ENCODE measurements around the gene COMMD1.
"Not testable (repeated sequence)": the region's sequence is repeated elsewhere in the genome, so short reads cannot be mapped to it uniquely, and the experiment has no call there.

Gene COMMD1

DNA sequence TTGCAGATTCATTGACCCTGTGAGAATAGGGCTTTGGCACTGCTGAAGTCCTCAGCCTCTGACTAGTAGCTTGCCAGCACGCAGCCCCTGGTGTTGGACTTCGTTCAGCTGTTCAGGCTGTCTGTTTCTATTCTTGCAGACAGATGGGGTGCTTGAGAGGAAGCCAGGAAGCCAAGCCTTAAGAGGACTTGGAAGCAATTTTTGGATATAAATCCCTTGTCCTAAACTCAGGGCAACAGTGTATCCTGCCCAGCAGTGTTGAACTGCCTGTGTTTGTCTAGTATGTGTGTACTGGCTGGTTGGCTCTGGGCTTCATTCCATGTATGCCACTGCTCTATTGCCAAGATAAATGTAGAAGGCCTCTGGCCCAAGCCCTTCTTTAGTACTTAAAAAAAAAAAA lies 108.6 kb downstream of the COMMD1 start:
- DNase-seq (ENCODE audit: low read depth in 2 of 2, low spot score in 1 of 2) = no peak

- no peak for DNase-seq (ENCODE audit: low read depth in 2 of 2, low spot score in 1 of 2)
Observed at GRCh38 chr2:62016957-62017356, 111.5 kb downstream of the COMMD1 start.

- no peak for DNase-seq (ENCODE audit: low read depth in 2 of 2, low spot score in 1 of 2)
Observed at GRCh38 chr2:62029910-62030309, 124.4 kb downstream of the COMMD1 start.

DNA sequence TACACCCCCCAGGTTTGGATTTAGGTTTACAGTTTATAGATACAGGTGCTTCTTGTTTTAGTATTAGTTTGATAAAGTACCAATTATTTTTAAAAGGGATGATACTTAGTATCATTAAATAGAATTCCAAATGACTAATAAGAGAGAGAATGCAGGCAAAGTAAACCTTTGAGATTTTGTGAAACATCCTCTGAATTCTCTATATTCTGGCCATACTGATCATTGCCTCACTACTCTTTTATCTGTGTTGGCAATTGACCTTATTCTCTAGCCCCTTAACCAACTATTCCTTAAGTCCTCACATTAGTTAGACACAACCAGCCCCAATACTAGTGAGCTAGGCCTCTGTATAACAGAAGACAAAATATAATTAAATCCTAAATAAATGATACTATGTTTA lies 125.4 kb downstream of the COMMD1 start:
- DNase-seq (ENCODE audit: low read depth in 2 of 2, low spot score in 1 of 2) = no peak

- DNase-seq (ENCODE audit: low read depth in 2 of 2, low spot score in 1 of 2) = no peak
Observed at GRCh38 chr2:62032096-62032495, 126.6 kb downstream of the COMMD1 start.

DNA sequence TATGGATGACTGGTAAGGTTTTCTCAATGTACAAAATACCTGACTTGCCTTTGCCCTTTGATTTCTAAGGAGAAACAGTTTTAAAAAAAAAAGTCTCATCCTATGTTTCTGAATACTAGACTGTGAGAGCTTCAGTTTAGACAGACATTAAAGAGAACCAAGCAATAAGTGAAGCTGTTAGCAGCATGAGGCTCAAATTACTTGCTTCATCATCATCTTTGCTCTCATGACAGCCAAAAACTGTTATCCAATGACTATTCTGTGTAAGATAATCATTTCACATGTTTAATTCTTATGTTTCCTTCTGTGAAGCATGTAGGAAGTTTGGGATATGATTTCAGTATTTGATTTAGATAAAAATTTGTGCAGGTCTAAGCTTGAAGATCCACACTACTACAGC lies 129.2 kb downstream of the COMMD1 start:
- no peak for DNase-seq (ENCODE audit: low read depth in 2 of 2, low spot score in 1 of 2)

DNA sequence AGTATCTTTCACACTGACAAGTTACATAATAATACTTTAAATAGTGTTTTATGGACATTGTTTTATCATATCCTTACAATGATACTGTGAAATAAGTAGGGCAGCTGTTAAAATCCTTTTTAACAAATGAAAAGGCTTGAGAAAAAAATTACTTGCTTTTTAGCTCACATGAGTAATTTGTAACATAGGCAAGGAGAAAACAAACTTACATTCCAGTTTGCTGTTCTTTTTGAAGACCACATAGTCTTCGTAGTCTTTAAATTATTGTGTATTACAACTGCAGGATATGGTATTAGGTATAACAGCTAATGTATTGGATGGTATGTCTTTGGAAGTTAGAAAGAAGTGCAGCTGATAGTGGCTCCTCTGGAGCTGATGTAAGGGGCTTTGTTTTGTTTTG lies 130.8 kb downstream of the COMMD1 start:
- no peak for DNase-seq (ENCODE audit: low read depth in 2 of 2, low spot score in 1 of 2)

GRCh38 chr2:62036761-62037250 lies 131.3 kb downstream of the COMMD1 start:
- no peak for DNase-seq (ENCODE audit: low read depth in 2 of 2, low spot score in 1 of 2)

- DNase-seq (ENCODE audit: low read depth in 2 of 2, low spot score in 1 of 2) = no peak
Observed at GRCh38 chr2:62038975-62039771, 133.7 kb downstream of the COMMD1 start.

GRCh38 chr2:62040926-62041325 lies 135.5 kb downstream of the COMMD1 start:
- no peak for DNase-seq (ENCODE audit: low read depth in 2 of 2, low spot score in 1 of 2)

DNA sequence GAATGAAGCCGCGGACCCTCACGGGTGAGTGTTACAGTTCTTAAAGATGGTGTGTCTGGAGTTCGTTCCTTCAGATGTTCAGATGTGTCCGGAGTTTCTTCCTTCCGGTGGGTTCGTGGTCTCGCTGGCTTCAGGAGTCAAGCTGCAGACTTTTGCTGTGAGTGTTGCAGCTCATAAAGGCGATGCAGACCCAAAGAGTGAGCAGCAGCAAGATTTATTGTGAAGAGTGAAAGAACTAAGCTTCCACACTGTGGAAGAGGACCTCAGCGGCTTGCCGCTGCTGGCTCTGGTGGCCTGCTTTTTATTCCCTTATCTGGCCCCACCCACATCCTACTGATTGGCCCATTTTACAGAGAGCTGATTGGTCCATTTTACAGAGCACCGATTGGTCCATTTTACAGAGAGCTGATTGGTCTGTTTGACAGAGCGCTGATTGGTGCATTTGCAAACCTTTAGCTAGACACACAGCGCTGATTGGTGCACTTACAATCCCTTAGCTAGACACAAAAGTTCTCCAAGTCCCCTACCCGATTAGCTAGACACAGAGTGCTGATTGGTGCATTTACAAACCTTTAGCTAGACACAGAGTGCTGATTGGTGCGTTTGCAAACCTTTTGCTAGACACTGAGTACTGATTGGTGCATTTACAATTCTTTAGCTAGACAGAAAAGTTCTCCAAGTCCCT lies 136.4 kb downstream of the COMMD1 start:
- DNase-seq (ENCODE audit: low read depth in 2 of 2, low spot score in 1 of 2) = not testable (repeated sequence)

DNA sequence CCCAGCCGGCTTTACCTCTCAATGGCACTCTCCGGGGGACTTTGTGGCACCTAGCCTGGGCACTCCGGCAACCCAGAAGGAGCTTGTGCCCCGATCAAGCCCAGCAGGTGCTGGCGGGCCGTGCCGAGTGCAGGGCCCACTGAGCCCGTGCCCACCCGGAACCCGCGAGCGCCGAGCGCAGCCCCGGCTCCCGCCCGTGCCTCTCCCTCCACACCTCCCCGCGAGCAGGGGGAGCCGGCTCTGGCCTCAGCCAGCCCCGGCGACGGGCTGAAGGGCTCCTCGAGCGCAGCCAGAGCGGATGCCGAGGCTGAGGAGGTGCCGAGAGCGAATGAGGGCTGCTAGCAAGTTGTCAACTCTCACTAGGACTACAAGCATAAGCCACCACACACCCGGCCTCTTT lies 136.9 kb downstream of the COMMD1 start:
- no peak for DNase-seq (ENCODE audit: low read depth in 2 of 2, low spot score in 1 of 2)

DNA sequence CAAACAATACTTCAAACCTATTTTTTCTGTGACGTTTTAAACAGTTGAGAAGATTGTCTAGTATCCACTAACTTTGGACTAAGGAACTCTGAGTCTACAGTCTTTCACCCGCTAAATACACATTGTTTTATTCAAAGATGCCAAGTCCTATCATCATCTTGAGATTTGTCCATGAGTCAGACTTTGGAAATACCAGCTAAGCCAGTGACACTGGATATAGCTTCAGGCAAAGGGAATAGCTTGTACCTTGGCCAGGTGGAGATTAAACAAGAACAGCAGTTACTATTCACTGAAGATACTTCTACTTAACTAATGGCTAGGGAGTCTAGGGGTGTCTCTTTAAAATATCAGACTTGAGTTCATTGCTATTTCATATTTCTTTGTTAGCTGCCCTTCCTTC lies 137.5 kb downstream of the COMMD1 start:
- no peak for DNase-seq (ENCODE audit: low read depth in 2 of 2, low spot score in 1 of 2)

DNA sequence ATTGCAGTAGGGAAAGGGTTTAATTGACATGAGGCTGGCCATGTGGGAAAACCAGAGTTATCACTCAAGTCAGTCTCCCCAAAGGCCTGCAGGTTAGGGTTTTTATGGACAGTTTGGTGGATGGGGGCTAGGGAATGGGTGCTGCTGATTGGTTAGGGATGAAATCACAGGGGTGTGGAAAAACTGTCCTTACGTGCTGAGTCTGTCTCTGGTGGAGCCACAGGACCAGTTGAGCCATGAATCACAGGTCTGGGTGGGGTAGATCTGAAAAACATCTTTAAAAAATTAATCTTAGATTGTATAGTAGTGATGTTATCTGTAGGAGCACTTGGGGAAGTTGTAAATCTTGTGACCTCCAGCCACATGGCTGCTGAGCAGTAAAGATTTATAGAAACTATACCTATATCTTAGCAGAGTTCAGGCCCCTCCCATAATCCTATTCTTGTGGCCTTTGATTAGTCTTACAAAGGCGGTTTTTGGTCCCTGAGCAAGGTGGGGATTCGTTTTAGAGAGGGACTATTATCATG lies 139.6 kb downstream of the COMMD1 start:
- DNase-seq (ENCODE audit: low read depth in 2 of 2, low spot score in 1 of 2) = no peak

- no peak for DNase-seq (ENCODE audit: low read depth in 2 of 2, low spot score in 1 of 2)
Observed at GRCh38 chr2:62046141-62046540, 140.7 kb downstream of the COMMD1 start.

- no peak for DNase-seq (ENCODE audit: low read depth in 2 of 2, low spot score in 1 of 2)
Observed at GRCh38 chr2:62050456-62051045, 145.1 kb downstream of the COMMD1 start.

- DNase-seq (ENCODE audit: low read depth in 2 of 2, low spot score in 1 of 2) = no peak
Observed at GRCh38 chr2:62054029-62054791, 148.7 kb downstream of the COMMD1 start.

GRCh38 chr2:62054916-62055450 lies 149.5 kb downstream of the COMMD1 start:
- DNase-seq (ENCODE audit: low read depth in 2 of 2, low spot score in 1 of 2) = no peak

DNA sequence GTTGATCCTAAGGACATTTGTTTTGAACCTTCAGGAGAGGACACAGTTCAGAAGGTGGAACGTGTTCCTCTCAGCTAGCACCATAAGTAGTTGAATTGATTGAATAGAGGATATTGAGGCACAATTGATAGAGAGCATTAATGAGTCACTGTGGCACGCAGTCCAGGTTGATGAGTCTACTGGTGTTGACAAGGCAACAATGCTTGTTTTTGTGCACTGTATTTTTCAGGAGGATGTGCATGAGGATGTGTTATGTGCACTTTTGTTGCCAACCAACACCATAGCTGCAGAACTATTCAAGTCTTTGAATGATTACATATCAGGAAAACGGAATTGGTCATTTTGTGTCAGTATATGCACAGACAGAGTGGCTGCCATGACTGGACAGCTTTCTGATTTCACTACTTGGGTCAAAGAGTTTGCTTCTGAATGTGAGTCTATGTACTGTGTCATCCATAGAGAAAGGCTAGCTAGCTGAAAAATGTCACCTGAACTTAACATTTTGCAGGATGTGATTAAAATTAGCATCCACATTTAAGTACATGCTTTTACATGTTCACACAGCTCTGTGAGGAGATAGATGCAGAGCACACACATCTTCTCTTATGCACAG lies 150.4 kb downstream of the COMMD1 start:
- DNase-seq (ENCODE audit: low read depth in 2 of 2, low spot score in 1 of 2) = no peak

- DNase-seq (ENCODE audit: low read depth in 2 of 2, low spot score in 1 of 2) = no peak
Observed at GRCh38 chr2:62056341-62056740, 150.9 kb downstream of the COMMD1 start.
